KOPT-K1 (cell line): ENCODE data around the gene GOLPH3.

Experiments used
- H3K27ac ChIP-seq: fragments of 200-600 bp; sonication (generic); 2 replicates; pipeline ENCODE4 v1.5.1; 2016; ENCODE audit warnings: antibody characterized with exemption, mild to moderate bottlenecking, low read depth, low read length; ENCODE audit not compliant: poor library complexity, severe bottlenecking
- H3K36me3 ChIP-seq: fragments of 200-600 bp; sonication (generic); 2 replicates; pipeline ENCODE4 v1.5.1; 2017; ENCODE audit warnings: antibody characterized with exemption, mild to moderate bottlenecking, low read length, moderate library complexity; ENCODE audit not compliant: insufficient read depth
- H3K9me3 ChIP-seq: fragments of 200-600 bp; sonication (generic); 2 replicates; pipeline ENCODE4 v1.5.1; 2017; ENCODE audit warnings: antibody characterized with exemption, low read length, mild to moderate bottlenecking; ENCODE audit not compliant: insufficient read depth, poor library complexity, severe bottlenecking

GOLPH3 gene

DNA sequence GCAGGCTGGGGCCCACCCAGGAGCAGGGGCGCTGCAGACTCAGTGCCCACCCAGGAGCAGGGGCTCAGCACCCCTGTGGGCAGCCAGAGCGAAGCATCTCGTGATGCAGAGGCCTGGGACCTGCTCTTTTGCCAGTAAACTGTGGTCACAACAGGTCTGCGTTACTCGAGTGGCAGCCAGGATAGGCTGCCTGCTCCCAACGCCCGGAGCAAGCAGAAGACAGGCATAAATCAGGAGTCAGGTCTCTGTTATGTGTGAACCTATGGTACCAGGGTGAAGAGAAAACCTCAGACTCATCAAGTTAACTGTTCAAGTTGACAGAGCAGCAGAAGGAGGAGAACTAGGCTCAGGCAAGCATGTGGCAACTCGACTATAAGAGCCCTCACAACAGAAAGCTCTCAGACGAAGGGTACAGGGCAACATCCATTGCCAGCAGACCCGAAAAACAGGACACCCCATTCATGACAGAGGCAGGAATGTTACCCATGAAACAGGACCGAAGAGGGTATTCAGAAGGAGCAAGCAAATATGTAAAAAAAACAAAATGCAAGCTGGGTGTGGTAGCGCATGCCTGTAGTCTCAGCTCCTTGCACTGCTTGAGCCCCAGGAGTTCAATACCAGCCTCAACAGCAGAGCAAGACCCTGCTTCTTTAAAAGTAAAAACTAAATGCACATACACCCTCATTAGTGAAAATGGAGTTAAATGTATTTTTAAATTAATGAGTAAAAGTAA is 71.7 kb downstream of the GOLPH3 start:
- H3K27ac ChIP-seq, result no peak overlapping the region
- H3K9me3 ChIP-seq, result no peaks in the 10 kb centered on the region
- peaks cover 76% of the 10 kb centered on the region for H3K36me3 ChIP-seq

GRCh38 chr5:32100691-32101302 is 73.3 kb downstream of the GOLPH3 start:
- Histone ChIP-seq H3K27ac (no peak overlapping the region), H3K9me3 (no peaks in the 10 kb centered on the region), H3K36me3 (peaks cover 62% of the 10 kb centered on the region)

- Histone ChIP-seq H3K9me3 (no peaks in the 10 kb centered on the region), H3K36me3 (peaks cover 58% of the 10 kb centered on the region)
Observed at GRCh38 chr5:32100230-32100629, 73.9 kb downstream of the GOLPH3 start.

DNA sequence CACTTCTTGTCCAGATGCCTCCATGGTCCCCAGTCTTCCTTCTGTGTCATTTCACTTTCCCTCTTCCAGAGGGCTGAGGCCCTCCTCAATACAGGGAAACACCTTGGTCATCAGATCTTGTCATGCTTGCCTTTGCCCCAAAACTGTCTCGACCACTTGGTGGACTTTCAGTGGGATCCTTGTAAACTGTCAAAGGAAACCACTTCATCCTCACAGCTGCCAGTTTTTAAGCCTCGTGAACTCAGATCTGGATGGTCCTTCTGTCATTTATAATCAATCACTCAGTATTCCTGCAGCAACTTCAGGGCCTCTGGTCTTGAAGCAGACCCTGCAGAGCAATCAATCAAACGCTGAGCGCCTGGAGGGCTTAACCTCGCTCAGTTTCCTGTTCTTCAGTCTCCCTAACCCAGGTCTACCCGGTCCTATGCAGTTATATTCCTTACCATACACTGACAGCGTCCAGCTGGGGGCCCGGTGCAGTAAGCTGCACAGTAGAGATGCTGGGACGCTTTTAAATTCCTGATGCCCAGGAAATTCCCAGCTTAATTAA is 74.6 kb downstream of the GOLPH3 start:
- no peak overlapping the region for H3K27ac ChIP-seq
- H3K9me3 ChIP-seq, result no peaks in the 10 kb centered on the region
- H3K36me3 ChIP-seq, result peaks cover 54% of the 10 kb centered on the region

More at GRCh38 chr5:32100230-32100629, 73.9 kb downstream of the GOLPH3 start:
- H3K27ac ChIP-seq, result no peak overlapping the region

DNA sequence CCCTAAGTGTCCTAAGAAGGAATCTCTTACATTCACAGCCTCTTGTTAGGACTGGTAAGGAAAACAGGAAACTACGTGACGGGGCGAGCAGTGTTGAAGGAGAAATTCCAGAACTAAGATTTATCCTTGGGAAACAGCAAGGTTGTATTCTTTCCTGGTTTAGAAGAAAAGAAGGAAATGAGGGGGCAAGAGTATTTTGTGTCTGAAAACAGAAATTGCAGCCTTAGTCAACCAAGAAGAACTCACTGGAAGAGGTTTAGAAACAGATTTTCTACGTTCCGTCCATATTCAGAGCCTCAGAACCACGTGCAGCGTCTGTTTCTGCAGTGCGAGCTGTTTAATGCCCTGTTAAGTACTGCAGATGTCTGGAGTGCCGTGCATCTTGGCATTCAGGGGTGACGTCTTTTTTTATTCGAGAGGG is 75.2 kb downstream of the GOLPH3 start:
- no peak overlapping the region for H3K27ac ChIP-seq
- H3K36me3 ChIP-seq, result peaks cover 49% of the 10 kb centered on the region
- no peaks in the 10 kb centered on the region for H3K9me3 ChIP-seq

DNA sequence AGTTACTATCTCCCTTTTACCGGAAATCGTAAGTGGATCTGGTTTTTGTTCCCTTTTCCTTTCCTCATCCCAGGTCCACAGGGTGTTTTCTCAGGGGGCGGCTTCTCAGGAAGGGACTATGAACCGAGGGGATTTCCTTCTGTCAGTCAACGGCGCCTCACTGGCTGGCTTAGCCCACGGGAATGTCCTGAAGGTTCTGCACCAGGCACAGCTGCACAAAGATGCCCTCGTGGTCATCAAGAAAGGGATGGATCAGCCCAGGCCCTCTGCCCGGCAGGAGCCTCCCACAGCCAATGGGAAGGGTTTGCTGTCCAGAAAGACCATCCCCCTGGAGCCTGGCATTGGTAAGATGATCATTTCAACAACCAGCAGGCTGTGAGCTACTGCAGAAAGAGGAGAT is 75.8 kb downstream of the GOLPH3 start:
- no peak overlapping the region for H3K27ac ChIP-seq
- peaks cover 43% of the 10 kb centered on the region for H3K36me3 ChIP-seq
- H3K9me3 ChIP-seq, result no peaks in the 10 kb centered on the region

- Histone ChIP-seq H3K36me3 (peaks cover 30% of the 10 kb centered on the region), H3K9me3 (no peaks in the 10 kb centered on the region), H3K27ac (no peak overlapping the region)
Observed at GRCh38 chr5:32096891-32097595, 77.1 kb downstream of the GOLPH3 start.

GRCh38 chr5:32095261-32095671 is 78.9 kb downstream of the GOLPH3 start:
- Histone ChIP-seq H3K36me3 (peaks cover 16% of the 10 kb centered on the region), H3K9me3 (no peaks in the 10 kb centered on the region), H3K27ac (no peak overlapping the region)

- Histone ChIP-seq H3K27ac (no peak overlapping the region), H3K36me3 (peaks cover 10% of the 10 kb centered on the region; the same call in 1 of the 2 replicates), H3K9me3 (no peaks in the 10 kb centered on the region)
Observed at GRCh38 chr5:32094691-32095090, 79.4 kb downstream of the GOLPH3 start.

DNA sequence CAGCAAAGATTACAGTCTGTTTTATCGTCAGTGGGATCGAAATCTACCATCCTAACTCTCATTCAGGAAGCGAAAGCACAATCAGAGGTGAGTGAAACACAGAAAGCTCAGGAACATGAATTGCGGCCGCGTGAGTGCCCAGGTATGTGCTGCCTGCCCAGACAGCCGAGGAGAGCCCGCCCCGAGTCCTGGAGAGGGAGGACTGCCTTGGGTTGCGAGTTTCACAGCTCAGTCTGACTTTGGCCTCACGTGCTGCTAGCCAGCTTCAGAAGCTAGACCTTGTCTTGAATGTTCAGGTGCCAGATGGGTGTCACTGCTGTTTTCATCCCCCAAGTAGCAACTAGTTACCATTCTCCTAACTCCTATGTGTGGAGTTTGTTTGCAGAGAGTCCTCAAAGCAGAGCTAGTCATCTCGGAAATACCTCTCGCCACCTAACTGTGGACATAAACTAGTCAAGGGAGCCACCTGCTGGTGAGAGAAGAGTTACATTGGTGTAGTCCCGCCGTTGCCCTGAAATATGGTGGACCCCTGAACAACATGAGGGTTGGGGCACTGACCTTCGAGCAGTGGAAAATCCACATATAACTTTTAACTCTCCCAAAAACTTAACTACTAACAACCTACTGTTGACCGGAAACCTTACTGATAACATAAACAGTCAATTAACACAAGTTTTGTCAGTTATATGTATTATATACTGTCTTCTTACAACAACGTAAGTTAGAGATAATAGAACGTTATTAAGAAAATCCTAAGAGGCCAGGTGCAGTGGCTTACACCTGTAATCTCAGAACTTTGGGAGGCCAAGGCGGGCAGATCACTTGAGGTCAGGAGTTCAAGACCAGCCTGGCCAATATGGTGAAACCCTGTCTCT is 80.9 kb downstream of the GOLPH3 start:
- no peaks in the 10 kb centered on the region for H3K9me3 ChIP-seq

GRCh38 chr5:32090755-32091128 is 83.4 kb downstream of the GOLPH3 start:
- H3K27ac ChIP-seq, result no peak overlapping the region
- H3K36me3 ChIP-seq, result no peaks in the 10 kb centered on the region
- H3K9me3 ChIP-seq, result no peaks in the 10 kb centered on the region

More for the DNA sequence above, 80.9 kb downstream of the GOLPH3 start:
- H3K27ac ChIP-seq, result no peak overlapping the region
- no peaks in the 10 kb centered on the region for H3K36me3 ChIP-seq

DNA sequence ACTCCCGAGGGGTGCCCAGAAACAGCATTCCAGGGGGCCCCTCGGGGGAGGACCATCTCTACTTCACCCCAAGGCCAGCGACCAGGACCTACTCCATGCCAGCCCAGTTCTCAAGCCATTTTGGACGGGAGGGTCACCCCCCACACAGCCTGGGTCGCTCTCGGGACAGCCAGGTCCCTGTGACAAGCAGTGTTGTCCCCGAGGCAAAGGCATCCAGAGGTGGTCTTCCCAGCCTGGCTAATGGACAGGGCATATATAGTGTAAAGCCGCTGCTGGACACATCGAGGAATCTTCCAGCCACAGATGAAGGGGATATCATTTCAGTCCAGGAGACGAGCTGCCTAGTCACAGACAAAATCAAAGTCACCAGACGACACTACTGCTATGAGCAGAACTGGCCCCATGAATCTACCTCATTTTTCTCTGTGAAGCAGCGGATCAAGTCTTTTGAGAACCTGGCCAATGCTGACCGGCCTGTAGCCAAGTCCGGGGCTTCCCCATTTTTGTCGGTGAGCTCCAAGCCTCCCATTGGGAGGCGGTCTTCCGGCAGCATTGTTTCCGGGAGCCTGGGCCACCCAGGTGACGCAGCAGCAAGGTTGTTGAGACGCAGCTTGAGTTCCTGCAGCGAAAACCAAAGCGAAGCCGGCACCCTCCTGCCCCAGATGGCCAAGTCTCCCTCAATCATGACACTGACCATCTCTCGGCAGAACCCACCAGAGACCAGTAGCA is 83.9 kb downstream of the GOLPH3 start:
- no peaks in the 10 kb centered on the region for H3K9me3 ChIP-seq
- no peak overlapping the region for H3K27ac ChIP-seq
- H3K36me3 ChIP-seq, result no peaks in the 10 kb centered on the region

DNA sequence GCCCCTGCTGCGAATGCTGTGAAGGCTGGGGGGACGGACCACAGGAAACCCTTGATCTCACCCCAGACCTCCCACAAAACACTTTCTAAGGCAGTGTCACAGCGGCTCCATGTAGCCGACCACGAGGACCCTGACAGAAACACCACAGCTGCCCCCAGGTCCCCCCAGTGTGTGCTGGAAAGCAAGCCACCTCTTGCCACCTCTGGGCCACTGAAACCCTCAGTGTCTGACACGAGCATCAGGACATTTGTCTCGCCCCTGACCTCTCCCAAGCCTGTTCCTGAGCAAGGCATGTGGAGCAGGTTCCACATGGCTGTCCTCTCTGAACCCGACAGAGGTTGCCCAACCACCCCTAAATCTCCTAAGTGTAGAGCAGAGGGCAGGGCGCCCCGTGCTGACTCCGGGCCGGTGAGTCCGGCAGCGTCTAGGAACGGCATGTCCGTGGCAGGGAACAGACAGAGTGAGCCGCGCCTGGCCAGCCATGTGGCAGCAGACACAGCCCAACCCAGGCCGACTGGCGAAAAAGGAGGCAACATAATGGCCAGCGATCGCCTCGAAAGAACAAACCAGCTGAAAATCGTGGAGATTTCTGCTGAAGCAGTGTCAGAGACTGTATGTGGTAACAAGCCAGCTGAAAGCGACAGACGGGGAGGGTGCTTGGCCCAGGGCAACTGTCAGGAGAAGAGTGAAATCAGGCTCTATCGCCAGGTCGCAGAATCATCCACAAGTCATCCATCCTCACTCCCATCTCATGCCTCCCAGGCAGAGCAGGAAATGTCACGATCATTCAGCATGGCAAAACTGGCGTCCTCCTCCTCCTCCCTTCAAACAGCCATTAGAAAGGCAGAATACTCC is 84.7 kb downstream of the GOLPH3 start:
- H3K36me3 ChIP-seq, result no peaks in the 10 kb centered on the region
- no peaks in the 10 kb centered on the region for H3K9me3 ChIP-seq
- no peak overlapping the region for H3K27ac ChIP-seq
